MCF 10A (cell line): ENCODE data around the gene TMEM54. TPM values are rescaled to one million over a fixed set of nuclear protein-coding genes. Genes with fewer than 3 reads are reported as not detected.

Experiments
- BruUV-seq: library from RNA; stranded (reverse); fragments of 400-500 nt; replicated peaks from 2 replicates; lab custom pipeline; 2021; lab: Mats Ljungman, UMichigan
- CTCF ChIA-PET: fragments of 300-600 bp; sonication (Branson Sonifier 250); formaldehyde crosslinking; extraction: SDS; loops from one replicate; lab custom pipeline; 2021; ENCODE audit warnings: antibody characterized with exemption, inconsistent platforms; lab: Yijun Ruan, JAX
- POLR2A ChIA-PET: fragments of 300-600, 350-650 bp; sonication (Branson Sonifier 250); formaldehyde crosslinking; extraction: SDS; loops from one replicate; lab custom pipeline; 2020; ENCODE audit warnings: antibody characterized with exemption, inconsistent platforms; lab: Yijun Ruan, JAX
- DNase-seq: peaks from one replicate; pipeline ENCODE4 v3.0.0-alpha.2; 2018; ENCODE audit not compliant: unreplicated experiment
- H3K27ac Mint-ChIP-seq: one replicate; pipeline ENCODE4 v1.8.0; 2022; ENCODE audit warnings: mild to moderate bottlenecking, low read depth, mixed read lengths; ENCODE audit not compliant: unreplicated experiment
- H3K27me3 Mint-ChIP-seq: one replicate; pipeline ENCODE4 v1.8.0; 2022; ENCODE audit warnings: mixed read lengths; ENCODE audit not compliant: insufficient read depth, unreplicated experiment
- H3K36me3 Mint-ChIP-seq: one replicate; pipeline ENCODE4 v1.8.0; 2022; ENCODE audit warnings: mild to moderate bottlenecking, moderate library complexity, mixed read lengths; ENCODE audit not compliant: insufficient read depth, unreplicated experiment
- H3K4me1 Mint-ChIP-seq: one replicate; pipeline ENCODE4 v1.8.0; 2022; ENCODE audit warnings: mixed read lengths; ENCODE audit not compliant: insufficient read depth, unreplicated experiment
- H3K4me3 Mint-ChIP-seq: one replicate; pipeline ENCODE4 v1.8.0; 2022; ENCODE audit warnings: mild to moderate bottlenecking, moderate library complexity, mixed read lengths; ENCODE audit not compliant: unreplicated experiment
- H3K9me3 Mint-ChIP-seq: one replicate; pipeline ENCODE4 v1.8.0; 2022; ENCODE audit warnings: mixed read lengths; ENCODE audit not compliant: unreplicated experiment
- intact Hi-C: fragments of 100-400 bp; cut with micrococcal nuclease; formaldehyde crosslinking; loops from 2 replicates; pipeline ENCODE4 v1.14.1; 2022
- total RNA-seq: library from RNA; stranded (reverse); gene quantifications from 2 replicates; pipeline ENCODE4 v1.2.3, GENCODE V29; 2022
- TF ChIP-seq, protein P1 (sequence below): fragments of 200-600 bp; IDR thresholded peaks from one replicate; pipeline ENCODE4 v1.8.0; 2022; ENCODE audit warnings: antibody characterized with exemption, mild to moderate bottlenecking; ENCODE audit not compliant: unreplicated experiment

TMEM54 gene
- total RNA-seq, 1 experiment from 2014 or later, result 6.2 TPM

- no peaks in the 10 kb centered on the region for H3K4me1 Mint-ChIP-seq
- TF ChIP-seq, protein P1, sequence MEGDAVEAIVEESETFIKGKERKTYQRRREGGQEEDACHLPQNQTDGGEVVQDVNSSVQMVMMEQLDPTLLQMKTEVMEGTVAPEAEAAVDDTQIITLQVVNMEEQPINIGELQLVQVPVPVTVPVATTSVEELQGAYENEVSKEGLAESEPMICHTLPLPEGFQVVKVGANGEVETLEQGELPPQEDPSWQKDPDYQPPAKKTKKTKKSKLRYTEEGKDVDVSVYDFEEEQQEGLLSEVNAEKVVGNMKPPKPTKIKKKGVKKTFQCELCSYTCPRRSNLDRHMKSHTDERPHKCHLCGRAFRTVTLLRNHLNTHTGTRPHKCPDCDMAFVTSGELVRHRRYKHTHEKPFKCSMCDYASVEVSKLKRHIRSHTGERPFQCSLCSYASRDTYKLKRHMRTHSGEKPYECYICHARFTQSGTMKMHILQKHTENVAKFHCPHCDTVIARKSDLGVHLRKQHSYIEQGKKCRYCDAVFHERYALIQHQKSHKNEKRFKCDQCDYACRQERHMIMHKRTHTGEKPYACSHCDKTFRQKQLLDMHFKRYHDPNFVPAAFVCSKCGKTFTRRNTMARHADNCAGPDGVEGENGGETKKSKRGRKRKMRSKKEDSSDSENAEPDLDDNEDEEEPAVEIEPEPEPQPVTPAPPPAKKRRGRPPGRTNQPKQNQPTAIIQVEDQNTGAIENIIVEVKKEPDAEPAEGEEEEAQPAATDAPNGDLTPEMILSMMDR, result no peak
- no peak overlapping the region for H3K27ac Mint-ChIP-seq
- no peak for DNase-seq
- H3K9me3 Mint-ChIP-seq, result no peaks in the 10 kb centered on the region
- H3K4me3 Mint-ChIP-seq, result no peak overlapping the region
- no TSS peak for BruUV-seq
- peaks cover 13% of the 10 kb centered on the region for H3K27me3 Mint-ChIP-seq
- CTCF ChIA-PET, result interaction anchor here (0.5 to 1.5 kb wide), 5 partner anchors 20 to 190 kb away, joined by 3 to 6 read pairs (median 3); no protein-coding TSS in a partner anchor
- intact Hi-C loops, result no loop called here
- POLR2A ChIA-PET, result no interaction called here
- no peaks in the 10 kb centered on the region for H3K36me3 Mint-ChIP-seq
These were observed 3.8 kb downstream of the TMEM54 start for GRCh38 chr1:32897082-32898049.

- no peak overlapping the region for H3K4me3 Mint-ChIP-seq
- DNase-seq, result no peak
- POLR2A ChIA-PET, result no interaction called here
- intact Hi-C loops, result no loop called here
- no peaks in the 10 kb centered on the region for H3K9me3 Mint-ChIP-seq
- H3K36me3 Mint-ChIP-seq, result no peaks in the 10 kb centered on the region
- CTCF ChIA-PET, result interaction anchor here (1.1 to 1.5 kb wide), 3 partner anchors 19 to 23 kb away, joined by 3 to 6 read pairs (median 4); no protein-coding TSS in a partner anchor
- H3K4me1 Mint-ChIP-seq, result no peaks in the 10 kb centered on the region
- no peak overlapping the region for H3K27ac Mint-ChIP-seq
- peaks cover 22% of the 10 kb centered on the region for H3K27me3 Mint-ChIP-seq
- no TSS peak for BruUV-seq
- TF ChIP-seq, protein P1, result no peak
These were observed 4.7 kb downstream of the TMEM54 start for GRCh38 chr1:32896451-32896850.

GRCh38 chr1:32895325-32896215 lies 5.6 kb downstream of the TMEM54 start:
- BruUV-seq, result no TSS peak
- H3K27ac Mint-ChIP-seq, result no peak overlapping the region
- H3K36me3 Mint-ChIP-seq, result no peaks in the 10 kb centered on the region
- POLR2A ChIA-PET, result no interaction called here
- no peaks in the 10 kb centered on the region for H3K4me1 Mint-ChIP-seq
- CTCF ChIA-PET, result interaction anchor here (0.6 to 1.5 kb wide), 5 partner anchors 19 to 1691 kb away, joined by 3 to 5 read pairs (median 3); no protein-coding TSS in a partner anchor
- no peaks in the 10 kb centered on the region for H3K9me3 Mint-ChIP-seq
- intact Hi-C loops, result no loop called here
- peaks cover 31% of the 10 kb centered on the region for H3K27me3 Mint-ChIP-seq
- no peak overlapping the region for H3K4me3 Mint-ChIP-seq
- DNase-seq, result no peak
- TF ChIP-seq, protein P1, result no peak
